Measurements from ENCODE around the gene PDE11A.

PDE11A gene

DNA sequence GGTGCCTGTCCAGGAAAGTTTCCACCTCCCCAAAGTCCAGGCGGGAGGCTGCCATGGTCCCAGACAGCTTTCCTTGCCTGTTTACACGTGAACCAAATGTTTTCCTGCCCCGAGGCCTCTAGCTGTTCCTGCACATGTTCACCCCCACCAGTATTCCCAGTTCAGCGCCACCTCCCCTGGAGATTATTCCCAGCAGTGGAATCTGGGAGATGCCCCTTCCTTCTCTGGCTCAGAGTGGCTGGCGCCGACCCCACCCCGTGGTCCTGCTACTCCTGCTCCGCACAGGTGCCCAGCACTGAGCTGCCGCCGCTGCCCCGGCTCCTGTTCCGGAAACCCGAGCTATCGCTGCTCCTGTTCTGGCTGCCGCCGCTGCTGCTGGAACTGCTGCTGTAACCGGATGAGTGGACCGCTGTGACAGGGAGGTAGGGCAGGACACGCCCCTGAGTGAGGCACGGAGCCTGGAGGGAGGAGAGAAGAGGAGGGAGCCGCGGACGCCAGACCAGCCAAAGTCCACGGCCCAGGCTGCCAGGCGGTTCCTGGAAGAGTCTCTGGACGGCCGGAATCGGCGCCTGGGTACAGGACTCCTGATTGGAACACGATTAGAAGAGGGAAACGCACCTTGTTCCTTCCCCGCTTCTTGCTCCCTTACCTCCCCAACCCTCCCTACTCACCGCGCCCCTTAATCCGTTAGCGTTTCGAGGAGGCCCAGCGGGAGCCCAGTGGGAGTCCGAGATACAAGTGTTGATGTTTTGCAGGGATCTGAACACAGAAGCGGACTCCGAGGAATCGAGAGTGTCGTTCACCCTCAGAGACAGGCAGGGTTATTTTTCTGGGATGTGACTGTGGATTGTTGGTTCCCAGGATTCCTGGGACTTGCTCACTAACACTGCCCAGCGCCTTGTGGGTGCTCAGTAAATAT, at the start of gene PDE11A:
TSS of gene PDE11A (minus strand) at position 395 of the 919 bp plus-strand sequence. CDS start at position 55, 340 bp downstream.
- no peak for TF ChIP-seq CTCF (conservative IDR thresholded peaks at IDR 0.05; ENCODE audit: control insufficient read depth, insufficient read depth, low read depth, low read length)
- peak within 1 kb of the TSS; percentile 56 for H3K4me3 ChIP-seq (ENCODE audit: control insufficient read depth, low read depth, low read length)
- peak; percentile 65 for DNase-seq (ENCODE audit: low read depth)

DNA sequence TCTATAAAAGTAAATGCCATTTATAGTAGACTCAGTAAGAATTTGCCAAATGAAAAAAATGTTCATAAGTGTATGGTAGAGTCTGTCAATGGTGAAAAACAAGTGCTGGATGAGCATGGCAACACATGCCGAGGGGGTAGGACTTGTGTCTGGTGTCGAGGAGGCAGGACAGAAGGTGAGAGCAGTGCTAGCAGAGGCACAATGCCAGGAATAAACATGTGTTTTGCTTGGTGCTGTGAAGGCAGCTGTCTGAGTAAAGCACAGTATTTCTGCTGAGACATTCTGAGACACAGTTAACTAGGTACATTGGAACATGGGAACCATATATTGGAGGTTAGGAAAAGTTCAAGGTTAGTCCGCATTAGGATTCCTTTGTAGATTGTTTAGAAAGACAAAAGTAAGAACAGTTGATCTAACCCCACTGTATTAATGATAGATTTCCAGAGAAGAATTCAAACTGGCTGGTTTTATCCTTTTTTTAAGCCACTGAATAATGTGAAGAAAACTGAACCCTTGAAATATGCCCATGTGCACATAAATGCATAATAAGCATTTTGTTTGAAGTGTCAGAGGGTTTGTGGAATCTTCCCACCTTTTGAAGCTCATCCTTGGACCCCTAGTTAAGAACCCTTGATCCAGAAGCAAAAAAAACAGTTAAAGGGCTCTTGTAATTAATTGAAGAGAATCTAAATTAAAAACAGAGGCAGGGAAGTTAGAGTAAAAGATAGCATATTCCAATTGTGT, 46.8 kb upstream of the PDE11A start:
- H3K4me3 ChIP-seq (ENCODE audit: control insufficient read depth, low read depth, low read length), result no peak overlapping the region
- TF ChIP-seq CTCF (conservative IDR thresholded peaks at IDR 0.05; ENCODE audit: control insufficient read depth, insufficient read depth, low read depth, low read length), result no peak
- DNase-seq (ENCODE audit: low read depth), result no peak

- no peak for DNase-seq (ENCODE audit: low read depth)
- no peak for TF ChIP-seq CTCF (conservative IDR thresholded peaks at IDR 0.05; ENCODE audit: control insufficient read depth, insufficient read depth, low read depth, low read length)
- H3K4me3 ChIP-seq (ENCODE audit: control insufficient read depth, low read depth, low read length), result no peak overlapping the region
Observed at GRCh38 chr2:178117725-178118124, 45.1 kb upstream of the PDE11A start.

DNA sequence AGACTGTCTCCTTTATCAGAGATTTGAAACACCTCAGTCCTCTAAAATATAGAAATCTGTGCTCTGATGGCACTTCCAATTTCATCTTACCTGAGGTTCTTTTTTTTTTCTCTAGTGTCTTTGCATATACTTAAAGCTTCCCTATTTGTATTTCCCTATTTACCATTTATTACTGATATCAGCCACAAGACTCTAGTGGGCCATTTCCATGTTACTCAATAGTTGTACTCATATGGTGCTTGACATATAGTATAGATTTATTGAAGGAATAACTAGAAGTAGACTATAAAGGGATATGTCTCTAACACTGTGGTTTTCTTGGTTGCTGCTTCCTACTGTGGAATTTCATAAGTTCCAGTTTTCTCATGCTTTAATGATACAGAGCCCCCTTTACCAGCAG, 42.7 kb upstream of the PDE11A start:
- no peak for DNase-seq (ENCODE audit: low read depth)
- H3K4me3 ChIP-seq (ENCODE audit: control insufficient read depth, low read depth, low read length), result no peak overlapping the region
- TF ChIP-seq CTCF (conservative IDR thresholded peaks at IDR 0.05; ENCODE audit: control insufficient read depth, insufficient read depth, low read depth, low read length), result no peak

DNA sequence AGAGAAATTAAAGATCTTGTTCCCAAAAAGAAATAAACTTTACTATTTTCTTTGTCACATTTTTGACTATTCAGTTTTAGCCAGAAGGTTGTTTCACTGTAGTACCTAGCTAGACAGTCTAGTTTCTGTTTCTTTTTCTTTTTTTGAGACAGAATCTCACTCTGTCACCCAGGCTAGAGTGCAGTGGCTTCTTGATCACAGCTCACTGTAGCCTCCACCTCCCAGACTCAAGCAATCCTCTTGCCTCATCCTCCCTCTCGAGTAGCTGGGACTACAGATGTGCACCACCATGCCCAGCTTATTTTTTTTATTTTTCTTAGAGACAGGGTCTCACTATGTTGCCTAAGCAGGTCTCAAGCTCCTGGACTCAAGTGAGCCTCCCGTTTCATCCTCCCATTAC, 41.9 kb upstream of the PDE11A start:
- DNase-seq (ENCODE audit: low read depth), result no peak
- no peak overlapping the region for H3K4me3 ChIP-seq (ENCODE audit: control insufficient read depth, low read depth, low read length)
- TF ChIP-seq CTCF (conservative IDR thresholded peaks at IDR 0.05; ENCODE audit: control insufficient read depth, insufficient read depth, low read depth, low read length), result no peak

- DNase-seq (ENCODE audit: low read depth), result peak; percentile 93
- peak; percentile 88 for TF ChIP-seq CTCF (conservative IDR thresholded peaks at IDR 0.05; ENCODE audit: control insufficient read depth, insufficient read depth, low read depth, low read length)
- peak within 1 kb of the TSS; percentile 98 for H3K4me3 ChIP-seq (ENCODE audit: control insufficient read depth, low read depth, low read length)
Observed at GRCh38 chr2:178112202-178113152, 39.9 kb upstream of the PDE11A start, which contains the start of gene RBM45. Gene RBM45, plus strand, starts transcription at chr2:178112437. Its CDS starts 110 bp downstream, at chr2:178112547.

All from fibroblast of mammary gland (primary cell).